ENCODE measurements around the gene DECR2.
A peak's percentile ranks its signal among the peaks of the same experiment; 100 is the strongest.

Gene DECR2

GRCh38 chr16:389352-389751 is 12.3 kb upstream of the DECR2 start:
- no peak for TF ChIP-seq CTCF (IDR thresholded peaks at IDR 0.05; ENCODE audit: low read depth, low read length)
- DNase-seq (ENCODE audit: low read depth in 2 of 2): no peak
- no peak overlapping the region for H3K4me3 ChIP-seq (replicated peaks in 1 of 2; ENCODE audit: low read depth in 2 of 2, low read length in 2 of 2)

GRCh38 chr16:391885-392335 is 9.8 kb upstream of the DECR2 start:
- H3K4me3 ChIP-seq (replicated peaks in 1 of 2; ENCODE audit: low read depth in 2 of 2, low read length in 2 of 2): no peak overlapping the region
- TF ChIP-seq CTCF (IDR thresholded peaks at IDR 0.05; ENCODE audit: low read depth, low read length): peak; percentile 90
- DNase-seq (ENCODE audit: low read depth in 2 of 2): peak; percentile 71 to 89

GRCh38 chr16:392450-393030 is 9.1 kb upstream of the DECR2 start:
- no peak for TF ChIP-seq CTCF (IDR thresholded peaks at IDR 0.05; ENCODE audit: low read depth, low read length)
- DNase-seq (ENCODE audit: low read depth in 2 of 2): no peak
- H3K4me3 ChIP-seq (replicated peaks in 1 of 2; ENCODE audit: low read depth in 2 of 2, low read length in 2 of 2): no peak overlapping the region

GRCh38 chr16:396199-396598 is 5.5 kb upstream of the DECR2 start:
- no peak for TF ChIP-seq CTCF (IDR thresholded peaks at IDR 0.05; ENCODE audit: low read depth, low read length)
- H3K4me3 ChIP-seq (replicated peaks in 1 of 2; ENCODE audit: low read depth in 2 of 2, low read length in 2 of 2): peak overlapping the region in 1 of 2 donors; percentile 61
- no peak for DNase-seq (ENCODE audit: low read depth in 2 of 2)

- DNase-seq (ENCODE audit: low read depth in 2 of 2): peak; percentile 58 to 64
- no peak for TF ChIP-seq CTCF (IDR thresholded peaks at IDR 0.05; ENCODE audit: low read depth, low read length)
- peak overlapping the region; percentile 54 to 61 for H3K4me3 ChIP-seq (replicated peaks in 1 of 2; ENCODE audit: low read depth in 2 of 2, low read length in 2 of 2)
Measured at GRCh38 chr16:396605-397004, 5.1 kb upstream of the DECR2 start.

GRCh38 chr16:397135-397661 is 4.5 kb upstream of the DECR2 start, which contains the start of gene NME4:
Gene NME4, plus strand, starts transcription at chr16:397199. Its CDS starts 24 bp downstream, at chr16:397223.
- H3K4me3 ChIP-seq (replicated peaks in 1 of 2; ENCODE audit: low read depth in 2 of 2, low read length in 2 of 2): peak within 1 kb of the TSS; percentile 54 to 61
- TF ChIP-seq CTCF (IDR thresholded peaks at IDR 0.05; ENCODE audit: low read depth, low read length): no peak
- peak; percentile 9 to 53 for DNase-seq (ENCODE audit: low read depth in 2 of 2)

Measured in cardiac fibroblast (primary cell).